Central memory CD8-positive, alpha-beta T cell (primary cell): ENCODE results near the gene COL23A1.
A peak's percentile ranks its signal among the peaks of the same experiment; 100 is the strongest.
"Not testable (repeated sequence)": the region's sequence is repeated elsewhere in the genome, so short reads cannot be mapped to it uniquely, and the experiment has no call there.

ENCODE experiments used
- ATAC-seq: fragments of 150-1000 bp; cut with Tn5 transposase; replicated peaks from 2 replicates; pipeline ENCODE4 v1.10.0; 2022; ENCODE audit warnings: mild to moderate bottlenecking, moderate FRiP score, moderate number of reproducible peaks; ENCODE audit not compliant: poor library complexity, severe bottlenecking; ENCODE audit errors: extremely low read depth
- DNase-seq, 2 donors: peaks; one replicate each; pipeline ENCODE4 v3.0.0; 2021; ENCODE audit warnings: low spot score in 2 of 2
- H3K27ac Mint-ChIP-seq: one replicate; pipeline ENCODE4 v1.8.0; 2022; ENCODE audit warnings: low read depth, mild to moderate bottlenecking, moderate library complexity, mixed read lengths
- H3K27me3 Mint-ChIP-seq: one replicate; pipeline ENCODE4 v1.8.0; 2022; ENCODE audit warnings: mixed read lengths
- H3K36me3 Mint-ChIP-seq: one replicate; pipeline ENCODE4 v1.8.0; 2022; ENCODE audit warnings: mild to moderate bottlenecking, moderate library complexity, mixed read lengths; ENCODE audit not compliant: insufficient read depth
- H3K4me1 Mint-ChIP-seq: one replicate; pipeline ENCODE4 v1.8.0; 2022; ENCODE audit warnings: mixed read lengths
- H3K4me3 Mint-ChIP-seq: one replicate; pipeline ENCODE4 v1.8.0; 2022; ENCODE audit warnings: mild to moderate bottlenecking, moderate library complexity, mixed read lengths
- H3K9me3 Mint-ChIP-seq: one replicate; pipeline ENCODE4 v1.8.0; 2022; ENCODE audit warnings: mixed read lengths

COL23A1 gene

GRCh38 chr5:178240766-178241165, 349.4 kb downstream of the COL23A1 start:
- H3K9me3 Mint-ChIP-seq, result no peaks in the 10 kb centered on the region
- peaks cover 38% of the 10 kb centered on the region for H3K4me1 Mint-ChIP-seq
- no peak overlapping the region for H3K27ac Mint-ChIP-seq
- DNase-seq, result no peak
- peaks cover 9% of the 10 kb centered on the region for H3K36me3 Mint-ChIP-seq
- ATAC-seq, result no peak
- H3K27me3 Mint-ChIP-seq, result no peaks in the 10 kb centered on the region
- peak overlapping the region; percentile 30 for H3K4me3 Mint-ChIP-seq

- peak overlapping the region; percentile 44 for H3K4me3 Mint-ChIP-seq
- no peak for ATAC-seq
- H3K9me3 Mint-ChIP-seq, result no peaks in the 10 kb centered on the region
- no peaks in the 10 kb centered on the region for H3K27me3 Mint-ChIP-seq
- H3K27ac Mint-ChIP-seq, result no peak overlapping the region
- no peak for DNase-seq
- peaks cover 13% of the 10 kb centered on the region for H3K36me3 Mint-ChIP-seq
- peaks cover 39% of the 10 kb centered on the region for H3K4me1 Mint-ChIP-seq
Measured at GRCh38 chr5:178240341-178240741, 349.9 kb downstream of the COL23A1 start.

GRCh38 chr5:178239626-178240301, 350.4 kb downstream of the COL23A1 start:
- Mint-ChIP-seq H3K4me3 (peak overlapping the region; percentile 61), H3K36me3 (peaks cover 13% of the 10 kb centered on the region), H3K27ac (peak overlapping the region; percentile 79), H3K4me1 (peaks cover 45% of the 10 kb centered on the region)
- peak in 1 of 2 donors; percentile 33 for DNase-seq
- not testable (repeated sequence) for H3K9me3 Mint-ChIP-seq, ATAC-seq, H3K27me3 Mint-ChIP-seq

GRCh38 chr5:178238711-178239592, 351.2 kb downstream of the COL23A1 start:
- ATAC-seq (peak; percentile 66), DNase-seq (peak in 1 of 2 donors; percentile 48)
- Mint-ChIP-seq H3K36me3 (peaks cover 9% of the 10 kb centered on the region), H3K27me3 (no peaks in the 10 kb centered on the region), H3K4me1 (peaks cover 49% of the 10 kb centered on the region), H3K27ac (peak overlapping the region; percentile 79), H3K4me3 (peak overlapping the region; percentile 61), H3K9me3 (no peaks in the 10 kb centered on the region)

GRCh38 chr5:178238313-178238635, 351.9 kb downstream of the COL23A1 start:
- peak overlapping the region; percentile 79 for H3K27ac Mint-ChIP-seq
- ATAC-seq (no peak), DNase-seq (no peak)
- H3K9me3 Mint-ChIP-seq, result no peaks in the 10 kb centered on the region
- no peaks in the 10 kb centered on the region for H3K27me3 Mint-ChIP-seq
- H3K36me3 Mint-ChIP-seq, result peaks cover 9% of the 10 kb centered on the region
- H3K4me3 Mint-ChIP-seq, result peak overlapping the region; percentile 61
- H3K4me1 Mint-ChIP-seq, result peaks cover 49% of the 10 kb centered on the region

GRCh38 chr5:178237431-178238312, 352.5 kb downstream of the COL23A1 start:
- H3K4me3 Mint-ChIP-seq, result no peak overlapping the region
- DNase-seq (no peak), ATAC-seq (no peak)
- H3K27ac Mint-ChIP-seq, result peak overlapping the region; percentile 79
- peaks cover 49% of the 10 kb centered on the region for H3K4me1 Mint-ChIP-seq
- no peaks in the 10 kb centered on the region for H3K27me3 Mint-ChIP-seq
- no peaks in the 10 kb centered on the region for H3K9me3 Mint-ChIP-seq
- peaks cover 11% of the 10 kb centered on the region for H3K36me3 Mint-ChIP-seq

GRCh38 chr5:178236679-178237078, 353.5 kb downstream of the COL23A1 start:
- no peaks in the 10 kb centered on the region for H3K27me3 Mint-ChIP-seq
- H3K9me3 Mint-ChIP-seq, result no peaks in the 10 kb centered on the region
- peaks cover 52% of the 10 kb centered on the region for H3K4me1 Mint-ChIP-seq
- no peak overlapping the region for H3K27ac Mint-ChIP-seq
- peaks cover 9% of the 10 kb centered on the region for H3K36me3 Mint-ChIP-seq
- ATAC-seq (no peak), DNase-seq (no peak)
- H3K4me3 Mint-ChIP-seq, result no peak overlapping the region

- Mint-ChIP-seq H3K36me3 (peaks cover 12% of the 10 kb centered on the region), H3K27ac (peak overlapping the region; percentile 32), H3K27me3 (no peaks in the 10 kb centered on the region), H3K4me3 (no peak overlapping the region), H3K4me1 (peaks cover 55% of the 10 kb centered on the region), H3K9me3 (no peaks in the 10 kb centered on the region)
- ATAC-seq (no peak), DNase-seq (no peak)
Measured at GRCh38 chr5:178236126-178236525, 354.1 kb downstream of the COL23A1 start.

GRCh38 chr5:178235588-178235974, 354.6 kb downstream of the COL23A1 start:
- ATAC-seq (no peak), DNase-seq (no peak)
- H3K4me1 Mint-ChIP-seq, result peaks cover 55% of the 10 kb centered on the region
- no peaks in the 10 kb centered on the region for H3K9me3 Mint-ChIP-seq
- peaks cover 12% of the 10 kb centered on the region for H3K36me3 Mint-ChIP-seq
- no peaks in the 10 kb centered on the region for H3K27me3 Mint-ChIP-seq
- H3K4me3 Mint-ChIP-seq, result no peak overlapping the region
- peak overlapping the region; percentile 32 for H3K27ac Mint-ChIP-seq

GRCh38 chr5:178234750-178235587, 355.2 kb downstream of the COL23A1 start:
- Mint-ChIP-seq H3K4me3 (peak overlapping the region; percentile 16), H3K9me3 (no peaks in the 10 kb centered on the region), H3K27me3 (no peaks in the 10 kb centered on the region), H3K36me3 (peaks cover 13% of the 10 kb centered on the region), H3K4me1 (peaks cover 55% of the 10 kb centered on the region), H3K27ac (peak overlapping the region; percentile 32)
- DNase-seq, result peak; percentile 62 to 71
- ATAC-seq, result no peak

- no peaks in the 10 kb centered on the region for H3K27me3 Mint-ChIP-seq
- DNase-seq (no peak), ATAC-seq (no peak)
- H3K27ac Mint-ChIP-seq, result peak overlapping the region; percentile 76
- peaks cover 16% of the 10 kb centered on the region for H3K36me3 Mint-ChIP-seq
- no peaks in the 10 kb centered on the region for H3K9me3 Mint-ChIP-seq
- no peak overlapping the region for H3K4me3 Mint-ChIP-seq
- H3K4me1 Mint-ChIP-seq, result peaks cover 57% of the 10 kb centered on the region
Measured at GRCh38 chr5:178234121-178234749, 356.0 kb downstream of the COL23A1 start.
